ENCODE data around the gene BEST4. TPM values are rescaled to one million over a fixed set of nuclear protein-coding genes. Genes with fewer than 3 reads are reported as not detected.
A peak's percentile ranks its signal among the peaks of the same experiment; 100 is the strongest.

Gene BEST4
- total RNA-seq, 2 experiments from 2014 or later: 0.44 to 3.1 TPM

DNA sequence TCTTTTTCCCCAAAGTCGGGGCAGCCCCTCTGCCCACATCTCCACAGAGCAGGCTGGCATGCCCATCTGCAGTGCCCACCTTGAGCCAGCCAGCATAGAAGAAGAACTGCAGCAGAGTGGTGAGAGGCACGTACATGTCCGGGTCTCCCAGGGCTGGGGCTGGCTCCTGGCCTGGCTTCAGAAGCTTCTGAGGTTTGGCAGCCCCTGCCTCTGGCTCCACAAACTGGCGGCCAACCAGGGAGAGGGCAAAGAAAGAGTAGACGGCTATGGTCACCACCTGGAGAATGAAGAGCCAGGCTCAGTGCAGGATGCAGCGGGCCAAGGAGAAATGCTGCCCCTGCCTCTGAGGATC, 3.0 kb downstream of the BEST4 start:
- H3K79me2 ChIP-seq (ENCODE audit: insufficient read depth, low read depth, low read length): no peaks in the 10 kb centered on the region
- H3K9me2 ChIP-seq (ENCODE audit: insufficient read depth, low read length): no peaks in the 10 kb centered on the region
- H2AFZ ChIP-seq (ENCODE audit: low read length): peak overlapping the region; percentile 93; the same call in 1 of the 2 replicates
- CTCF ChIA-PET (ENCODE audit: unreplicated experiment): interaction anchor here (0.7 to 2.5 kb wide), 2 partner anchors 9 to 24 kb away, joined by 4 to 9 read pairs; no protein-coding TSS in a partner anchor
- H3K4me1 ChIP-seq (ENCODE audit: insufficient read depth, low read length, poor library complexity, severe bottlenecking): peaks cover 35% of the 10 kb centered on the region
- peak overlapping the region; percentile 40 for H3K27ac ChIP-seq (ENCODE audit: low read depth, low read length, poor library complexity, severe bottlenecking)
- no peak for TF ChIP-seq EZH2phosphoT487 (IDR thresholded peaks at IDR 0.05; ENCODE audit: borderline replicate concordance, low read depth, low read length)
- TF ChIP-seq, protein P1, sequence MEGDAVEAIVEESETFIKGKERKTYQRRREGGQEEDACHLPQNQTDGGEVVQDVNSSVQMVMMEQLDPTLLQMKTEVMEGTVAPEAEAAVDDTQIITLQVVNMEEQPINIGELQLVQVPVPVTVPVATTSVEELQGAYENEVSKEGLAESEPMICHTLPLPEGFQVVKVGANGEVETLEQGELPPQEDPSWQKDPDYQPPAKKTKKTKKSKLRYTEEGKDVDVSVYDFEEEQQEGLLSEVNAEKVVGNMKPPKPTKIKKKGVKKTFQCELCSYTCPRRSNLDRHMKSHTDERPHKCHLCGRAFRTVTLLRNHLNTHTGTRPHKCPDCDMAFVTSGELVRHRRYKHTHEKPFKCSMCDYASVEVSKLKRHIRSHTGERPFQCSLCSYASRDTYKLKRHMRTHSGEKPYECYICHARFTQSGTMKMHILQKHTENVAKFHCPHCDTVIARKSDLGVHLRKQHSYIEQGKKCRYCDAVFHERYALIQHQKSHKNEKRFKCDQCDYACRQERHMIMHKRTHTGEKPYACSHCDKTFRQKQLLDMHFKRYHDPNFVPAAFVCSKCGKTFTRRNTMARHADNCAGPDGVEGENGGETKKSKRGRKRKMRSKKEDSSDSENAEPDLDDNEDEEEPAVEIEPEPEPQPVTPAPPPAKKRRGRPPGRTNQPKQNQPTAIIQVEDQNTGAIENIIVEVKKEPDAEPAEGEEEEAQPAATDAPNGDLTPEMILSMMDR (conservative IDR thresholded peaks at IDR 0.05; ENCODE audit: low read length): peak; percentile 3; the same call in 1 of the 2 replicates
- intact Hi-C loops (cut with micrococcal nuclease; ENCODE audit: unreplicated experiment): no loop called here
- H3K36me3 ChIP-seq (ENCODE audit: insufficient read depth, low read length): peaks cover 26% of the 10 kb centered on the region
- BruUV-seq (replicated peaks): no TSS peak
- POLR2A ChIA-PET: interaction anchor here (0.5 to 4.4 kb wide), 6 partner anchors 10 to 721 kb away, joined by 3 to 20 read pairs (median 8); partner anchors contain the start of genes PLK3, RNU5D-1 and RPS8
- H4K20me1 ChIP-seq (ENCODE audit: insufficient read depth, low read length): no peaks in the 10 kb centered on the region
- H3K4me2 ChIP-seq (ENCODE audit: low read length): peak overlapping the region; percentile 66
- no peaks in the 10 kb centered on the region for H3K9me3 ChIP-seq (ENCODE audit: low read length)
- H3K4me3 ChIP-seq (ENCODE audit: low read depth, low read length, poor library complexity, severe bottlenecking): peak overlapping the region; percentile 56
- DNase-seq (ENCODE audit: low spot score): no peak

DNA sequence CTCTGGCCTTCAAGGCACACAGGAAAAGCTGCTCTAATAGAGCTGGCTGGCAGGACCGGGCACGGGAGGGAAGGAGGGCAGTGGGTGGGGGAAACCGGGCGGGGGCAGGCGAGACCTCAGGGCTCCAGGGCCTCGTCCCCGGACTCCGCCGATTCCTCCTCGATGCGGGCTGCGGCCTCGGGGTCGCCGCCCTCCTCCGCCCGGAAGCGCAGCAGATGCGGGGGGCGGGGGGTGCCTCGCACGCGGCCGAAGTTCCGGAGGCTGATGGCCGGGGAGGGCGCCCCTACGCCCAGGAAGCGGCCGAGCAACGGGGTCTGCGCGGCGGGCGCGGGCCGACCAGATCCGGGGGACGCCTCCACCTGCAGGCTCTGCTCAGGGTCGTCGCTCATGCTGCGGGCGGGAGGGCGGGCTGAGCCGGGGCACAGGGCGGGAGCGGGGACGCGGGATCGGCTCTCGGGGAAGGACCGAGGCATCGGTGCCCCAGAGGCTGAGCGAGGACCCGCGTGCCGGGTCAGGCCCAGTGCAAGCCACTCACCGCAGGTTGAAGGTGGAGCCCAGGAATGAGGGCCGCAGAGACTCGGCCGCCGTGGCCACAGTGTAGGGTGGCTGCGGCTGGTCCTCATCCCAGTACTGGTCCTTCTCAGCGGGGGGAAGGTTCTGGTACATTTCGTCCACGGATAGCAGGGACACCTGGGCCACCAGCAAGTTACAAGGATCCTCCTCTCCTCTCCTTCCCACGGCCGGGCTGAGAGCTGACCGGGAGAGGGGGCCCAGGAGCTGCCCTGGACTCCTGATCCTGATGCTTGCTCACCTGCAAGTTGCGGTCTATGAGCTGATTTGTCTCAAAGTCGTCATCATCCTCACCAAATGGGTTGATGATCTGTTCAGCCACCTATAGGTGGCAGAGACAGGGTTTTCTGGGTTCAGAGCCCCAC, 3.6 kb downstream of the BEST4 start:
- Histone ChIP-seq H4K20me1 (ENCODE audit: insufficient read depth, low read length) (no peaks in the 10 kb centered on the region), H3K4me2 (ENCODE audit: low read length) (peak overlapping the region; percentile 66), H3K79me2 (ENCODE audit: insufficient read depth, low read depth, low read length) (no peaks in the 10 kb centered on the region), H3K4me1 (ENCODE audit: insufficient read depth, low read length, poor library complexity, severe bottlenecking) (peaks cover 35% of the 10 kb centered on the region), H3K9me3 (ENCODE audit: low read length) (no peaks in the 10 kb centered on the region), H3K36me3 (ENCODE audit: insufficient read depth, low read length) (peaks cover 32% of the 10 kb centered on the region), H2AFZ (ENCODE audit: low read length) (peak overlapping the region; percentile 93; the same call in 1 of the 2 replicates), H3K9me2 (ENCODE audit: insufficient read depth, low read length) (no peaks in the 10 kb centered on the region), H3K27ac (ENCODE audit: low read depth, low read length, poor library complexity, severe bottlenecking) (peak overlapping the region; percentile 61), H3K4me3 (ENCODE audit: low read depth, low read length, poor library complexity, severe bottlenecking) (peak overlapping the region; percentile 61)
- intact Hi-C loops (cut with micrococcal nuclease; ENCODE audit: unreplicated experiment): loop anchor here (1.0 kb wide), 1 partner anchor 35 kb away; no protein-coding TSS in a partner anchor
- CTCF ChIA-PET (ENCODE audit: unreplicated experiment): interaction anchor here (0.6 to 2.5 kb wide), 5 partner anchors 8 to 152 kb away, joined by 4 to 19 read pairs (median 9); no protein-coding TSS in a partner anchor
- POLR2A ChIA-PET: interaction anchor here (0.6 to 4.4 kb wide), 10 partner anchors 9 to 824 kb away, joined by 3 to 20 read pairs (median 4); partner anchors contain the start of genes PLK3, RNU5D-1, RPS8 and UROD
- TF ChIP-seq EZH2phosphoT487 (IDR thresholded peaks at IDR 0.05; ENCODE audit: borderline replicate concordance, low read depth, low read length): no peak
- TF ChIP-seq, protein P1 (conservative IDR thresholded peaks at IDR 0.05; ENCODE audit: low read length): peak; percentile 70
- DNase-seq (ENCODE audit: low spot score): peak; percentile 68
- no TSS peak for BruUV-seq (replicated peaks)
